GM12873 (cell line): ENCODE measurements around the gene DNAJC1.

ENCODE experiments used
- TF ChIP-seq, protein P1 (sequence below): IDR thresholded peaks from 2 replicates; pipeline ENCODE4 v1.5.1; 2012; ENCODE audit warnings: low read depth, mild to moderate bottlenecking, moderate library complexity, low read length, control low read depth; ENCODE audit not compliant: insufficient read depth; ENCODE audit errors: missing control alignments

Gene DNAJC1

DNA sequence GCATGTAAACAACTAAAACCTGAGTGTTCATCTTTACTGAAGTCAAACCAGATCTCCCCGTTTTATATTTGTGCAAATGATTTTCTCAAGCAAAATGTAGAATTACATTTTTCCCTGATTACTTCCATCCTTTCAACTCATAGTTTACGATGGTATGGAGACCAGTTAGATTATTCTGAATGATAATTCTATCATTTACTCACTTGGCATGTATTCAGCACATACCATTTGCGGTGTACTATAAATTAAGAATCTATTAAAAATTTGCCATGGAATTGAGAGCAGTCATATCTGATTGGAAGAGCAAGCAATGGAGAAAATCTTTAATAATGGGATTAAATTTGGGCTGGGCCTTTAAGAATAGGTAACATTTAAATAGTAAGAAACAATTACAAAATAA lies 22.4 kb downstream of the DNAJC1 start:
- TF ChIP-seq, protein P1, sequence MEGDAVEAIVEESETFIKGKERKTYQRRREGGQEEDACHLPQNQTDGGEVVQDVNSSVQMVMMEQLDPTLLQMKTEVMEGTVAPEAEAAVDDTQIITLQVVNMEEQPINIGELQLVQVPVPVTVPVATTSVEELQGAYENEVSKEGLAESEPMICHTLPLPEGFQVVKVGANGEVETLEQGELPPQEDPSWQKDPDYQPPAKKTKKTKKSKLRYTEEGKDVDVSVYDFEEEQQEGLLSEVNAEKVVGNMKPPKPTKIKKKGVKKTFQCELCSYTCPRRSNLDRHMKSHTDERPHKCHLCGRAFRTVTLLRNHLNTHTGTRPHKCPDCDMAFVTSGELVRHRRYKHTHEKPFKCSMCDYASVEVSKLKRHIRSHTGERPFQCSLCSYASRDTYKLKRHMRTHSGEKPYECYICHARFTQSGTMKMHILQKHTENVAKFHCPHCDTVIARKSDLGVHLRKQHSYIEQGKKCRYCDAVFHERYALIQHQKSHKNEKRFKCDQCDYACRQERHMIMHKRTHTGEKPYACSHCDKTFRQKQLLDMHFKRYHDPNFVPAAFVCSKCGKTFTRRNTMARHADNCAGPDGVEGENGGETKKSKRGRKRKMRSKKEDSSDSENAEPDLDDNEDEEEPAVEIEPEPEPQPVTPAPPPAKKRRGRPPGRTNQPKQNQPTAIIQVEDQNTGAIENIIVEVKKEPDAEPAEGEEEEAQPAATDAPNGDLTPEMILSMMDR, result no peak

DNA sequence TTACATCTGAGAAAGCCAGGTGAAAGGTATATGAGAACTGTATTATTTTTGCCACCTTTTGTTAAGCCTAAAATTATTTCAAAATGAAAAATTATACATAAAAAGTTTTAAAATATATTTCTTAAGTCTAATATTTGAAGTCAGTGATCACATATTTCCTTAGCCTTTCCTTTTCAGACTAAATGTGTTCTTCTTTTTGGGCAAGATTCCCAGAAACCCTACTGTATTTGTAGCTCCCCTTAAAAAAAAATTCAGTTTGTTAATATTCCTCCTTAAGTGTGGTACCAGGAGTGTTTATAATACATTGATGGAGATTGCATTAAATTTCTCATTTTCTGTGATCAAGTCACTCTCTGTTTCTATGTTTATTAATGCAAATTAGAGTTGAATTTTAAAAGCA lies 22.8 kb downstream of the DNAJC1 start:
- TF ChIP-seq, protein P1, result no peak

DNA sequence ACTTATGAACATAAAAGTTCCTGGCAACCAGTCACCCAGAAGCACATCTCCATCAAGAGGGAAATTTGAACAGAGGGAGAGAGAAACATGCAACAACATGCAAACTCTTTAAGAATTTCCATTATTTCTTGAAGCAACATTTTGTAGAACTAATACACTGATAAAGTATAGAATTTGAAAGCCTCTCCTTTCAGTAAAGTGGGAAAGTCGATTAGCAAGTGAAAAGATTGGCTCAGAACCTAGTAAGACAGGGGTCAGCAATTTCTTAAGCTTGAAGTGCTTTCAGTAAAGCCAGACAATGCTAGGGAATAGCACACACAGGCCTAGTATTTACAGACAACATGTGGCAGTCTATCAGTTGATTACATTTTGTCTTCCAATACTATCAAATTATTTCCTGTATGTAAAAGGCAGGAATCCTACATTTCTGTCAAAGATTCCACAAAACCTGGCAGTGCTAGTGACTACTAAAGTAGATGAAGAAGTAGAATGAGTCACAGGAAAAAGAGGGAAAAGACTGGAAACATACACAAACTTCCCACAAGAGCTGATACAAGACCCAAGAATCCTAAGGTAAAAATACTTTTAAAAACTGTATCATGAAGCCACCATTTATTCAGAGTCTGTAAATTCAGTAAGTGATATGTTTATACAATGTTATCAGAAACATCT lies 25.2 kb downstream of the DNAJC1 start:
- TF ChIP-seq, protein P1, result no peak

DNA sequence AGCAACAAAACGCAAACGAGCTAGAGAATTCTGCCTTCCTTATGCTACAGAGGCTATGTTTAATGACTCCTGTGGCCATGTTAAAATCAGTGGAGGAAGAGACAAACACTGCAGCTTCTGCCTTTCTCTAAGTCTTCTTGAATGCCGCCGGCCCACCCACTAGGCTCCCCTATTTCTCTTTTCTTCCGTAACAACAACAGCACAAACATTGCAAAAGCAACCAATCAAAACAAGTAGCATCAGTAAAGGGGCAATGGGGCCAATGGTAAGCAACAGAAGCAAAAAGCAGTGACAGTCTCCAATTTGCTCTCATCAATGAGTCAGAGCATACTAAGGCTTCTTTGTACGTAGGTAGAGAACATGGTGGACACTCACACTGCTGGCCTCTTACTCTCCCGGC lies 26.8 kb downstream of the DNAJC1 start:
- TF ChIP-seq, protein P1, result no peak

DNA sequence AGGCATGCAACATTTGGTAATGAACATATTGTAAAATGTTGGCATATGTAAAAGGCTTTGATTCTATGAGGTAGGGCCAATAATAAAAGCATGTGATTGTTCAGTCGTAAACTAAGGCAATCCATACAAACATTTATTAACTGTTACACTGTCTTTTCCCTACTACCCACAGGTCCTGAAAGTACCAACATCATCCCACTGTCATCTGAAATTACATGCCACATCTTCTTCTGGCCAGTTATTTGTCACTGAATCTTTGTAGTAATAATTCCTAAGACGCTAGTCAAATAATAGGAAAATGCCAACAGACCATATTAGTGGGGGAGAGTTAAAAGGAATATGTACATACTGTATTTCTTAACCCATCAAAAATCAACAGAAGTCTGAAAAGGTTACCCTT lies 27.2 kb downstream of the DNAJC1 start:
- TF ChIP-seq, protein P1, result no peak

DNA sequence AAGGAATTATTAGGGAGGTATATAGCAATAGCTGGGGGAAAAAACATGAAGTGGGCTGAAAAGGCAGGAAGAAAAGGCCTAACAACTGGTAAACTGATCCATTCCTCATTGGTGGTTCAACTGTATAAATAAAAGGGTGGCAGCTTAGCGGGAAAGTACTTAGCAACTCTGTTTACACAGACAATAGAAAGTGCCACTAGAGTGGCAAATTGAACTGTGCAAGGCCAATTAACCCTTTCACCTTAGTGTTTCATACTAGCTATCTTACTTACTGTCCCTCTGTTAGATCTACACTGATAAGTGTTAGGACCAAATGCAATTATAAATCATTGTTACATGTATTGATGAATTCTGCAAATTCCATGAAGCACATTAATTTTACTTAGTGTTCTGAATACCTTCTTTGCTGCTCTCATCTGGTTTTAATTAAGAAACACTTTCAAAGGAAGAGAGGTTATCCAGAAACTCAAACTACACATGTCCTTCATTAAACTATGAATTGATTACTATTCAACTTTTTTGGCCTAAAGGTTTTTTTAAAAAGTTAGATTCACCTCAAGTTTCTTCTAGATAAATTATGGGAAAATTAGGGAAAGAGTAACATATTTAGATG lies 28.0 kb downstream of the DNAJC1 start:
- TF ChIP-seq, protein P1, result no peak

DNA sequence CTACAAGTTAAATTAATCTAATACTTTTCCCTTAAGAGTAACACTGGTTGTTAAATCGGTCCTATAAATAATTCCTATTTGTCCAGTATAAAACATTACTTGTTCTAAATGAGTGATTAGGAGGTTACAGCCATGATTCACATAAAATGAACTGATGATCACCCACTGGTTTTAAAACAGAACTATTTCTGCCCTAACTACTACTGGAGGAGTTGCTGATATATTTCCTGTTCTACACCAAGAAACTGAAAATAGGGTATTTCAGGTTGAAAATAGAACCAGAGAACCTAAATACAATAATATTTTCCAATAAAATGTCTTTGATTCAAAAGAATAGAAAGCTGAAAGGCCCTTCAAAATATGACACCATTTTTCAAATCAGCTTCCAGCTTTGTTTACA lies 30.9 kb downstream of the DNAJC1 start:
- TF ChIP-seq, protein P1, result no peak
